ENCODE data around the gene GOPC.

The GOPC gene

GRCh38 chr6:117513778-117514365, 88.4 kb downstream of the GOPC start:
- no peak for DNase-seq (ENCODE audit: low spot score)
- TF ChIP-seq CTCF (IDR thresholded peaks at IDR 0.05; ENCODE audit: extremely low read depth, missing control alignments), result no peak

- no peak for DNase-seq (ENCODE audit: low spot score)
- no peak for TF ChIP-seq CTCF (IDR thresholded peaks at IDR 0.05; ENCODE audit: extremely low read depth, missing control alignments)
These were observed 89.2 kb downstream of the GOPC start for GRCh38 chr6:117512987-117513573.

GRCh38 chr6:117512056-117512828, 90.1 kb downstream of the GOPC start:
- TF ChIP-seq CTCF (IDR thresholded peaks at IDR 0.05; ENCODE audit: extremely low read depth, missing control alignments), result no peak
- no peak for DNase-seq (ENCODE audit: low spot score)
